Neural cell (in vitro differentiated cells): ENCODE data around the gene CDH5. TPM values are rescaled to one million over a fixed set of nuclear protein-coding genes. Genes with fewer than 3 reads are reported as not detected.
"Not testable (repeated sequence)": the region's sequence is repeated elsewhere in the genome, so short reads cannot be mapped to it uniquely, and the experiment has no call there.

Experiments used
- H2AFZ ChIP-seq: fragments of 200-600, 300-800 bp; sonication (generic), shearing (Covaris generic); 2 replicates; pipeline ENCODE4 v1.6.0; 2014; ENCODE audit warnings: low read depth, mild to moderate bottlenecking, antibody characterized with exemption, low read length, moderate library complexity
- H3F3A ChIP-seq: fragments of 200-600 bp; shearing (Covaris generic); 2 replicates; pipeline ENCODE4 v1.6.1; 2016; ENCODE audit warnings: mild to moderate bottlenecking, moderate library complexity, mixed read lengths, antibody characterized with exemption, low read length; ENCODE audit not compliant: insufficient read depth, poor library complexity, severe bottlenecking
- H3K27ac ChIP-seq: fragments of 200-600, 300-800 bp; sonication (generic), shearing (Covaris generic); 2 replicates; pipeline ENCODE4 v1.5.1; 2014; ENCODE audit warnings: mild to moderate bottlenecking, low read length, moderate library complexity
- H3K27me3 ChIP-seq: fragments of 300-800, 200-600 bp; sonication (generic), shearing (Covaris generic); 2 replicates; pipeline ENCODE4 v1.6.0; 2014; ENCODE audit warnings: mild to moderate bottlenecking, low read depth, low read length, moderate library complexity; ENCODE audit not compliant: insufficient read depth
- H3K36me3 ChIP-seq: fragments of 300-800, 200-600 bp; sonication (generic), shearing (Covaris generic); 2 replicates; pipeline ENCODE4 v1.5.1; 2014; ENCODE audit warnings: mild to moderate bottlenecking, antibody characterized with exemption, low read length, moderate library complexity; ENCODE audit not compliant: insufficient read depth
- H3K4me2 ChIP-seq: fragments of 300-800, 200-600 bp; sonication (generic), shearing (Covaris generic); 2 replicates; pipeline ENCODE4 v1.6.0; 2014; ENCODE audit warnings: mild to moderate bottlenecking, low read length
- H3K4me3 ChIP-seq: fragments of 300-800, 200-600 bp; sonication (generic), shearing (Covaris generic); 2 replicates; pipeline ENCODE4 v1.5.1; 2014; ENCODE audit warnings: mild to moderate bottlenecking, low read length, moderate library complexity
- H3K79me2 ChIP-seq: fragments of 200-600 bp; shearing (Covaris generic); replicated peaks from 2 replicates; pipeline ENCODE4 v1.6.0; 2014; ENCODE audit warnings: mild to moderate bottlenecking, low read length, moderate library complexity; ENCODE audit not compliant: insufficient read depth
- H3K9ac ChIP-seq: fragments of 300-800, 200-600 bp; sonication (generic), shearing (Covaris generic); 2 replicates; pipeline ENCODE4 v1.6.1; 2016; ENCODE audit warnings: mild to moderate bottlenecking, low read length, mixed read lengths
- H3K9me2 ChIP-seq: fragments of 200-600 bp; shearing (Covaris generic); 2 replicates; pipeline ENCODE4 v1.6.1; 2016; ENCODE audit warnings: mild to moderate bottlenecking, low read length, mixed read lengths; ENCODE audit not compliant: insufficient read depth
- H3K9me3 ChIP-seq: fragments of 200-600, 300-800 bp; sonication (generic), shearing (Covaris generic); 2 replicates; pipeline ENCODE4 v1.6.1; 2016; ENCODE audit warnings: mild to moderate bottlenecking, mixed run types, low read length, moderate library complexity, mixed read lengths
- H4K20me1 ChIP-seq: fragments of 200-600 bp; shearing (Covaris generic); 2 replicates; pipeline ENCODE4 v1.6.1; 2016; ENCODE audit warnings: mild to moderate bottlenecking, mixed run types; ENCODE audit not compliant: insufficient read depth
- CTCF ChIP-seq: fragments of 450-650 bp; IDR thresholded peaks from 2 replicates; pipeline ENCODE4 v1.5.1; 2014; ENCODE audit warnings: antibody characterized with exemption, mild to moderate bottlenecking, moderate library complexity; ENCODE audit not compliant: poor library complexity, severe bottlenecking
- EP300 ChIP-seq: fragments of 450-650 bp; conservative IDR thresholded peaks from 2 replicates; pipeline ENCODE4 v1.6.1; 2014; ENCODE audit warnings: antibody characterized with exemption, mild to moderate bottlenecking, moderate library complexity; ENCODE audit not compliant: poor library complexity, severe bottlenecking
- EZH2 ChIP-seq: fragments of 200-600, 300-800 bp; shearing (Covaris generic), sonication (generic); IDR thresholded peaks from 2 replicates; pipeline ENCODE4 v1.6.1; 2014; ENCODE audit warnings: antibody characterized with exemption, low read length, borderline replicate concordance, mild to moderate bottlenecking; ENCODE audit not compliant: insufficient read depth, poor library complexity, severe bottlenecking
- MXI1 ChIP-seq: fragments of 450-650 bp; conservative IDR thresholded peaks from 2 replicates; pipeline ENCODE4 v1.6.1; 2014; ENCODE audit warnings: antibody characterized with exemption, mild to moderate bottlenecking; ENCODE audit not compliant: poor library complexity, severe bottlenecking
- POLR2AphosphoS5 ChIP-seq: IDR thresholded peaks from 2 replicates; pipeline ENCODE4 v1.6.1; 2012
- REST ChIP-seq: IDR thresholded peaks from 2 replicates; pipeline ENCODE4 v1.6.1; 2012; ENCODE audit warnings: borderline replicate concordance
- SMC3 ChIP-seq: fragments of 450-650 bp; conservative IDR thresholded peaks from 2 replicates; pipeline ENCODE4 v1.6.1; 2014; ENCODE audit warnings: antibody characterized with exemption, mild to moderate bottlenecking, moderate library complexity; ENCODE audit not compliant: poor library complexity
- polyA plus RNA-seq: library from polyadenylated mRNA; depleted of rRNA; stranded (reverse); fragments of >200 nt; gene quantifications from 2 replicates; pipeline ENCODE4 v1.2.3, GENCODE V29; 2014

Gene CDH5
- polyA plus RNA-seq, 1 donor from 2014 or later = not detected

GRCh38 chr16:66326991-66327513 lies 39.4 kb upstream of the CDH5 start:
- H3K27ac ChIP-seq = no peak overlapping the region
- no peaks in the 10 kb centered on the region for H3K27me3 ChIP-seq
- no peaks in the 10 kb centered on the region for H4K20me1 ChIP-seq
- H3K9me2 ChIP-seq = no peaks in the 10 kb centered on the region
- H3K79me2 ChIP-seq = no peaks in the 10 kb centered on the region
- TF ChIP-seq EZH2 = no peak
- no peak for TF ChIP-seq CTCF
- TF ChIP-seq MXI1 = no peak
- TF ChIP-seq SMC3 = no peak
- no peak for TF ChIP-seq EP300
- no peak for TF ChIP-seq POLR2AphosphoS5
- H3K4me2 ChIP-seq = no peak overlapping the region
- H3F3A ChIP-seq = no peaks in the 10 kb centered on the region
- no peaks in the 10 kb centered on the region for H3K36me3 ChIP-seq
- no peak overlapping the region for H2AFZ ChIP-seq
- no peak overlapping the region for H3K9ac ChIP-seq
- H3K9me3 ChIP-seq = no peaks in the 10 kb centered on the region
- no peak overlapping the region for H3K4me3 ChIP-seq

GRCh38 chr16:66328282-66328681 lies 38.2 kb upstream of the CDH5 start:
- Histone ChIP-seq H3K79me2 (no peaks in the 10 kb centered on the region), H3K4me3 (no peak overlapping the region), H3K36me3 (no peaks in the 10 kb centered on the region), H3K9me2 (no peaks in the 10 kb centered on the region), H3K4me2 (no peak overlapping the region), H3K9me3 (no peaks in the 10 kb centered on the region), H3K27me3 (no peaks in the 10 kb centered on the region), H3K9ac (no peak overlapping the region), H4K20me1 (no peaks in the 10 kb centered on the region), H2AFZ (no peak overlapping the region), H3K27ac (no peak overlapping the region), H3F3A (no peaks in the 10 kb centered on the region)
- no peak for TF ChIP-seq CTCF
- no peak for TF ChIP-seq MXI1
- TF ChIP-seq REST = no peak

GRCh38 chr16:66331464-66331863 lies 35.0 kb upstream of the CDH5 start:
- not testable (repeated sequence) for H3F3A ChIP-seq, H3K27me3 ChIP-seq, H3K79me2 ChIP-seq, H3K9me3 ChIP-seq, H3K9ac ChIP-seq, H3K9me2 ChIP-seq, H3K36me3 ChIP-seq, H4K20me1 ChIP-seq, H2AFZ ChIP-seq, H3K27ac ChIP-seq, H3K4me3 ChIP-seq, H3K4me2 ChIP-seq
